Ovary (tissue), 3 donors: ENCODE data around the gene LINS1.

ENCODE experiments used
- POLR2A ChIP-seq: fragments of 450-650 bp; IDR thresholded peaks from one replicate; pipeline ENCODE4 v1.6.1; 2017; ENCODE audit warnings: antibody characterized with exemption, mild to moderate bottlenecking, moderate library complexity
- TF ChIP-seq, protein P1 (sequence below), 3 donors: fragments of 450-650 bp in 2 of 3; fragments of 200-600 bp in 1 of 3; IDR thresholded peaks; one replicate each; pipeline versions ENCODE4 v1.5.1 to v1.8.0; 2016 to 2022; ENCODE audit warnings: antibody characterized with exemption in 3 of 3, mild to moderate bottlenecking in 1 of 3
- donor health status: DM: no; HTN: no; CAD: no.

- no peak for TF ChIP-seq POLR2A
- TF ChIP-seq, protein P1, sequence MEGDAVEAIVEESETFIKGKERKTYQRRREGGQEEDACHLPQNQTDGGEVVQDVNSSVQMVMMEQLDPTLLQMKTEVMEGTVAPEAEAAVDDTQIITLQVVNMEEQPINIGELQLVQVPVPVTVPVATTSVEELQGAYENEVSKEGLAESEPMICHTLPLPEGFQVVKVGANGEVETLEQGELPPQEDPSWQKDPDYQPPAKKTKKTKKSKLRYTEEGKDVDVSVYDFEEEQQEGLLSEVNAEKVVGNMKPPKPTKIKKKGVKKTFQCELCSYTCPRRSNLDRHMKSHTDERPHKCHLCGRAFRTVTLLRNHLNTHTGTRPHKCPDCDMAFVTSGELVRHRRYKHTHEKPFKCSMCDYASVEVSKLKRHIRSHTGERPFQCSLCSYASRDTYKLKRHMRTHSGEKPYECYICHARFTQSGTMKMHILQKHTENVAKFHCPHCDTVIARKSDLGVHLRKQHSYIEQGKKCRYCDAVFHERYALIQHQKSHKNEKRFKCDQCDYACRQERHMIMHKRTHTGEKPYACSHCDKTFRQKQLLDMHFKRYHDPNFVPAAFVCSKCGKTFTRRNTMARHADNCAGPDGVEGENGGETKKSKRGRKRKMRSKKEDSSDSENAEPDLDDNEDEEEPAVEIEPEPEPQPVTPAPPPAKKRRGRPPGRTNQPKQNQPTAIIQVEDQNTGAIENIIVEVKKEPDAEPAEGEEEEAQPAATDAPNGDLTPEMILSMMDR (IDR thresholded peaks at IDR 0.05): no peak
These were observed 12.4 kb upstream of the LINS1 start for GRCh38 chr15:100614336-100614735.
